GM18520 (cell line): ENCODE data around the gene ITGBL1.

Experiments used
- ATAC-seq: cut with Tn5 transposase; IDR thresholded peaks from one replicate; pipeline ENCODE4 v1.9.1; 2021; ENCODE audit not compliant: unreplicated experiment

ITGBL1 gene

GRCh38 chr13:101738336-101738735 lies 285.9 kb downstream of the ITGBL1 start:
- no peak for ATAC-seq

GRCh38 chr13:101739382-101740178 lies 287.1 kb downstream of the ITGBL1 start:
- ATAC-seq = peak; percentile 91

GRCh38 chr13:101746513-101746912 lies 294.0 kb downstream of the ITGBL1 start:
- no peak for ATAC-seq

GRCh38 chr13:101747039-101747438 lies 294.6 kb downstream of the ITGBL1 start:
- ATAC-seq = no peak

- no peak for ATAC-seq
These were observed 297.1 kb downstream of the ITGBL1 start for GRCh38 chr13:101749584-101749983.

GRCh38 chr13:101751488-101751887 lies 299.0 kb downstream of the ITGBL1 start:
- no peak for ATAC-seq

- ATAC-seq = no peak
These were observed 300.0 kb downstream of the ITGBL1 start for GRCh38 chr13:101752432-101752831.

GRCh38 chr13:101755228-101755887 lies 302.9 kb downstream of the ITGBL1 start:
- ATAC-seq = no peak

- ATAC-seq = peak; percentile 84
These were observed 305.1 kb downstream of the ITGBL1 start for GRCh38 chr13:101757446-101758039.

GRCh38 chr13:101763191-101763590 lies 310.7 kb downstream of the ITGBL1 start:
- ATAC-seq = no peak
